Activated CD8-positive, alpha-beta memory T cell treated with anti-CD3 and anti-CD28 coated beads for 48 hours (primary cell): ENCODE data around the gene BRF1.

Source experiments
- DNase-seq, 3 experiments: peaks; one replicate each; pipeline ENCODE4 v3.0.0-alpha.2; 2020; ENCODE audit warnings: low read depth in 2 of 3, low spot score in 2 of 3

BRF1 gene

DNA sequence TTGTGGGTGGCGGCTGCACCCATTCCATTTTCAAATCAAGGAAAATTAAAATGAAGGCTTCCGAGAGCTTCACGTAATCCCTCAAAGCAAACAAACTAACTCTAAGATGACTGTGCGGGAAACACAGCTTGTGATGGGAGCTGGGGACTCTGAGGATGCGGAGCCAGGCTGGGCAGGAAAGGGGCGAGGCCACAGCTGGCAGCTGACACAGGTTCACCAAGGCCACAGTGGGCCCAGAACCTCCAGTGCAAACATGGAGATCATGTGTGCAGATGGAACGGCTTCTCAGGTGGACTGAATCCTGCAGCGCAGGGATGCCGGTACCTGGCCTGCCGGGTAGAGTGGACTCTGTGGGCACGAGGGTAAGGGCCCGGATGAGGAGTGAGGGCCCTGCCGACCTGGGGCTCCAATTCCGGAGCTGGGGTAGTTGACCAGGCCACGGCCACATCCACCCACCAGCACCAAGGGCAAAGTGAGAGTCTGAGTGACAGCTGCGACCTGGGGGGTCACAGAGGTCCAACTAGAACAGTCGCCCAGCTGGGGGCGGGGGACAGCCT is 71.6 kb downstream of the BRF1 start:
- no peak for DNase-seq

DNA sequence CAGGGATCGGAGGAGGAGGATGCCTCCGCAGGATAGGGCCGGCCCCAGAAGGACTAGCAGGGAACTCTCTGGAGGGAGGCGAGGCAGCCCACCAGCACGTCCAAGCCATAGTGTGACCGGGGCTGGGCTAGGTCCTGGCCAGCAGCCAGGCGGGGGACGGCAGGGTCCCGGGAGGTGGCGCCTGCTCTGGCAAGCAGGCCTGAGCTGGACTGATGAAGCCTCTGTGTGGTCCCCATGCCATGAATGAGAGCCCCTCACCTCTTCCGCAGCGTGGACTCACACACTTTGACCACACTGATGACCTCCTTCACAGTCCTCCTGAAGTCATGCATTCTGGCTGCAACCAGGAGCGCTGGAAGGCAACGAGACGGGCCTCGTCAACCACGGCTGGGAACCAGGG is 72.2 kb downstream of the BRF1 start:
- DNase-seq: no peak

DNA sequence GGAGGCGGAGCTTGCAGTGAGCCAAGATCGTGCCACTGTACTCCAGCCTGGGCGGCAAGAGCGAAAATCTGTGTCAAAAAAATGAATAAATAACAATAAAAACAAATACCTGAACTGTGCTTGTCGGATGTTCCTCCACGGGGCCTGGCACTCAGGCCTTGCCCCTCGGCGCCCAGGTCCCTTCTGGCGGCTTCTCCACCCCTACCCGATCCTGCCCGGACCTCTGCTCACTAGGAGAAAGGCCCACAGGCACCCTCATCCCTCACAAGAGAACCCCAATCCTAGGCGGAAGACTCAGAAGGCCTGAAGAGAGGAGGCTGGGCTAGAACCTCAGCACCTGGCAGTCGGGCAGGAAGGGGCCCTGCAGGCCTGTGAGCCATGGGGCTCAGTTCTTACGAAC is 73.5 kb downstream of the BRF1 start:
- no peak for DNase-seq

DNA sequence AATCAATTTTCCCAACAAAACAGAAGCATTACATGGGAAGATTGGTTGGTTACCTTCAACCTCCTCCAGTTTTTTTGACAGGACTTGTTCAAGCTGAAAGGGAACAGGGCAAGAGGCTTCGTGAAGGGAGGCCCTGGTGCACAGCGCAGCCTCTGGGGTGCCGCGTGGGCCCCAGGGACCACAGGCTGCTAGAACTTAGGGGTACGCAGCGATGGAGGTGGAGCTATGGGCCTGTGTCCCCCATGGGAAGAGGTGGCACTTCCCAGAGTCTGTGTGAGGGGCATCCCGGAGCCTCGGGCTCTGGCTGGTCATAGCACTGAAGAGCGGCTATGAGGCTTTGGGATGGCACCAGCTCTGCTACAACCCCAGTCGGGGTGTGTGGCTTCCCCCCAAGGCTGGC is 74.6 kb downstream of the BRF1 start:
- DNase-seq: no peak

DNA sequence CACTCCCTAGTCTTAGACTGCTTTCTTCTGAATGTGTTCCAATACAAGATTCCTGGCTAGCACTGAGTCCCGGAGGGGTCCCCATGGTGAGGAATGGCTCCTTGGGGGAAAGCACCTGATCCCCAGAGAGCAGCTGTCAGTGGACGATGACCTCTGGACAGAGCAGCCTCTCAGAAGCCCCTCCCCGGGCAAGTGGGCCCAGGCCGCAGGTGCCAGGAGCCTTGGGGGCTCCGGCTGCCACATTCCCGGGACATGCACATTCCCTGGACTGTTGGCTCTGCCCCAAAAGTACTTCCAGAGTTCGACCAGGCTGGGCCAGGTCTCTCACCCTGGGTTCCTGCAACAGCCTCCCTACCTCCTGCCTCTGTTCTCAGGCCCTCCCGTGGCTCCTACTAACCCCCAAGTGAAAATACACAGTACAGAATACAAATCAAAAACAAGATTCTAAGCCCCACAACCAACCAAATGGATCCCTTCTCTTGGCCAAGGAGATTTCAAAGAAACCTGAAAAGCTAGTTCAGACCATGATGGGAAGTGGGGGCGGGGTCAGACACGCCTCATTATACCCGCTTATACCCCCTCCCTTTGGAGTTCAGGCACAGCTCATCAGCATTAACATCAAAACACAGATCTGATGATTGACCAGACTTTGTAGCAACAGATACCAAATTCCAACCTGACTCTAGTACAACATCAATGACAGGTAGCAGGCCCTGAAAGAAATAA is 75.8 kb downstream of the BRF1 start:
- DNase-seq: no peak

DNA sequence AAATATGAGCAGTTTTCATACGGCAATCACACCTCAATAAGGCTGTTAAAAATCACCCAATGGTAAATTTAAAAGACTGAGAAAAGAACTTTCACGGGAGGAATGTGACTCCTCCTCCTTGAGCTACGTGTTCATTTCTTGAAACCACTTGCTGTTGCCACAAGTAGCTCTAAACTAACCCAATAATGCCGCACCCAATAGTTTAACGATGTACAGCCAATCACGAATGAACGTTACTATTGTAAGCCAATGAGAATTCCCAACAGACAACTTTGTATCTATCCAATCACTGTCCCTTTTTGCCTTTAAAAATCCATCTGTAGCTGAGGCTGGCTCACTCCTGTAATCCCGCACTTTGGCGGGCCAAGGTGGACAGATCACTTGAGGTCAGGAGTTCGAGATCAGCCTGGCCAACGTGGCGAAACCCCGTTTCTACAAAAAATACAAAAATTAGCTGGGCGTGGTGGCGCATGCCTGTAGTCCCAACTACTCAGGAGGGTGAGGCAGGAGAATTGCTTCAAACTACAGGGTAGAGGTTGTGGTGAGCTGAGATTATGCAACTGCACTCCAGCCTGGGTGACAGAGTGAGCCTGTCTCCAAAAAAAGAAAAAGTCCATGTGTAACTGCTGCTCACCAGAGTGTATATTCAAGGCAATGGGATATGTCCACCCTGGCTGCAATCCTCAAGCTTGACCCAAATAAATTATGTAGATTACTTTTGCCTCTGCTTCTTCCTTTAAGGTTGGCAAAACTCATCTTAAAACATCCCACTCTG is 76.8 kb downstream of the BRF1 start:
- no peak for DNase-seq

DNA sequence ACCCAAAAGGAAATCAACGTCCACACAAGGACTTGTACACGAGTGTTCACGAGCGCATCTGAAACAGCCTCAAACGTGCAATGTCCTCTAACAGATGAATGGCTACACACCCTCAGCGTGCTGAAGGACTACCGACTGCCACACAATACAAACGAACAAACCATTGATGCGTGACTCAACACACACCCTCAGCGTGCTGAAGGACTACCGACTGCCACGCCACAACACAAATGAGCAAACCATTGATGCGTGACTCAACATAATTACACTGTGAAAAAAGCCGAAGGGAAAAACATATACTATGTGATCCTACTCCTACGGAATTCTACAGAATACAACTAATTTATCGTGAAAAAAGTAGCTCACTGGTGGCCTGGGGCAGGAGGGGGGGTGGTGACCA is 77.5 kb downstream of the BRF1 start:
- DNase-seq: no peak

DNA sequence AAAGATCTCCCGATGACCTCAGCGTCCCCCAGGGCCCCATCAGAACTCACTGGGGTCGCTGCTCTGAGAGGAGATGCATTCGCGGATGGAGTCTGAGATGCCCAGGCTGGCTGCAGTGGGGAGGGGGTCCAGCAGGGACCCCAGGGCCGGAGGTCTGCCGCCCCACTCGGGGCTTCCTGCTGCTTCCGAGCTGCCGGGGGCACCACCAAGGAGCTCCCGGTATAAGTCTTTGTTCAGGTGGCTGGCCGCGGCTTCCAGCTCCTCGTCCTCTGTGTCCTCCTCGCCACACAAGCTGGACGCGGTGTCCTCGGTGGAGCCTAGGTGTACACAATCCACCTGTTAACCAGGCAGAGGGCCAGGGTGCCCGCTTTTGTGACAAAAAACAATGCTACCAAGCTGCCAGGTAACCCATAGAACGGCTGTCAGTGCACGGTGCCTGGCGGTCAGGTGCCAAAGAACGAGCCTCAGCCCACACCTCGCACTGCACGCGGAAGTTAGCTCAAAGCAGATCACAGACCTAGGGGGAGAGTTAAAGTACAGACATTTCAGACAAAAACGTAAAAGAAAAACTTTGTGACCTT is 79.1 kb downstream of the BRF1 start:
- no peak for DNase-seq

DNA sequence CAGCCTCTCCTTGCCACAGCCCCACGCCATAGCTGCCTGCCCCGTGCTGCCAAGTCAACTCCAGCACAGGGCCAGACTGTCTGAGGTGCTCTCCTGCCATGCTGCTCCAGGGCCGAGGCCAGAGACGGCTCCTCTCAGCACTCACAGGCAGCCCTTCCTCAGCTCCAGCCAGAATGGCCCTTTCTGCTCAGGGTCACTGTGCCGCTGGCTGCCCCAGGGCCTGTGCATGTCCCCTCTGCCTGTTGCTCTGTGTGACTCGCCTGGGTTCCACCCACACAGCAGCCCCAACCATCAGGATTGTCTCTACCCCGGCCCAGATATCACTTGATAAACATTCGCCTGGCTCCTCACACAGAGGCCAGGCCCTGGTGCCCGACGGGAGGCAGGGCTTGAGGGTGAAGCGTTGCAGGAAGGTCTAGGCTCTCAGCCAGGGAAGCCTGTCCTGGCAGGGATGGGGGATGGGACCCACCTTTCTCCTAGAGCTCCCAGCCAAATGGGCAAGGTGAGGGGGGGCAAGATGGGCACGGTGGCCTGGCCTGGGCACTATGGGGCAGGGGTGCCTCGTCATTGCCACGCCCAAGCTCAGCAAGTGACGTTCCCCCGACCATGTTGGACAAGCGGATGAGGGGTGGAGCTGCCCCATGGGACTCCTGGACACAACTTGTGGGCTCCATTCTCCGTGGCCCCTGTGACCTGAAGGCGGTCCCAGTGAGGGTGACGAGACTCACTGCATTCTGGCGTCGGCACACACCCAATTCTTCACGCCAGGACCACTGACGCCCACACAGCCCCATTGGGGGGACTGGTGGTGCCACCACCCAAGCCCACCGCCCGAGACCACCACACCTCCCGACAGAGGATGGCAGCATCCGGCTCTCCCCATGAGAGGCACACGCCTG is 79.9 kb downstream of the BRF1 start:
- no peak for DNase-seq

DNA sequence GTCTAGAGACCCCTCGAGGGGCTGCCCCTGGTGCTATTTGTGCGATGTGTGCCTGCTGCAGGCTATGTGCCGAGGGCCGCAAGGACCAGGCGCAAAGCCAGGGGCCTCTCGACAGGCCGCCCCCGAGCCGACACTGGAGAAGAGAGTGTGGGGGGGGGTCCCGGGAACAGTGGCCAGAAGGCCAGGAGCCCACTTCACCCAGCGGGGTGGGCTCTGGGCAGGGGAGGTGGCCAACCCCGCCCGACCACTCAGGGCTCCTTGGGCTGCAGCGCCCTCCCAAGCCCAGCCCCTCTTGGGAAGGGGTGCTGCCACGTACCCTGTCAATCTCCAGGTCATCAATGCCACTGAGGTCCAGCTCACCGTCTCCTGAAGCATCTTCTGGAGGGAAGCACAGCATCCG is 81.0 kb downstream of the BRF1 start:
- DNase-seq: no peak

DNA sequence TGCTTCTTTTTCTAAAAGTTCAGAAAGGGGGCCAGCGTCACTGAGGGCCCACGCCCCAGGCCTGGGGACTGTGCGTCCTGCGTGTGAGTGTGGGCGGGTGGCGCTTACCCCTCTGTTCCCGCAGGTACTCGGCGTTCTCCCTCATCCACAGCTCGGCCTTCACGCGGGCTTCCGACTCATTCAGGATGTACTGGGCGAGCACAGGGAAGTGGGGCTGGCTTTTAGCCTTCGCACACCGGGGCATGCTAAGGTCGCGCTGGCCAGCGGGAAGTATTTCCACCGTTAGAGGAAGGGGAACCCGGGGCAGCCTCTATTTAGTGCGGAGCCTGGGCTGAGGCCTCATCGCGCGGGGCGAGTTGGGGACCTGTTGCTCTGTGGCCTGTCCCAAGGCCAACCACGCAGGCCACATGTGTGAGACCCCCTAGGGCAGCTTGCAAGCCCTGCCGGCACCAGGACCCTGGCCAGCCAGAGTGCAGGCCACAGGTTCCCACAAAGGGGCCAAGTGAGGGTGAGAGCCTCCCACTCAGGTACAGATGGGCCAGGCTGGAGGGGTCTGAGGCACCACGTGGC is 81.7 kb downstream of the BRF1 start:
- DNase-seq: no peak

DNA sequence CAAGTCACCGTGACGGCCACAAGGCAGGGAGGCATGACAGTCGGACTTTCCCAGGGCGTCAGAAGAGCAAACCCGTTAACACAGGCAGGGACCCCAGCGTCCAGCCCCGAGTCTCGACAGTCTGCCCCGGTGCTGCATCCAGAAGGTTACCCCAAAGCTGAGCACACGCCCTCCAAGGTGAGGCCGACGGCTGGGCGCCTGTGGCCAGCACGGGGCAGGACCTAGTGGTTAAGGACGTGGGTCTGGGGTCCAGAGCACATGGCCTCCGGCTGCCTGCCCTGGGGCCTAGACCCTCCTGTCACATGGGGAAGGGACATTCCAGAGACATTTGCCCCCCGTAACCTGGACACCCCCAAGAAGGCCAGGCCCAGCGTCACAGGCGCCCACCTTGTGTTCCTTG is 82.2 kb downstream of the BRF1 start:
- no peak for DNase-seq

DNA sequence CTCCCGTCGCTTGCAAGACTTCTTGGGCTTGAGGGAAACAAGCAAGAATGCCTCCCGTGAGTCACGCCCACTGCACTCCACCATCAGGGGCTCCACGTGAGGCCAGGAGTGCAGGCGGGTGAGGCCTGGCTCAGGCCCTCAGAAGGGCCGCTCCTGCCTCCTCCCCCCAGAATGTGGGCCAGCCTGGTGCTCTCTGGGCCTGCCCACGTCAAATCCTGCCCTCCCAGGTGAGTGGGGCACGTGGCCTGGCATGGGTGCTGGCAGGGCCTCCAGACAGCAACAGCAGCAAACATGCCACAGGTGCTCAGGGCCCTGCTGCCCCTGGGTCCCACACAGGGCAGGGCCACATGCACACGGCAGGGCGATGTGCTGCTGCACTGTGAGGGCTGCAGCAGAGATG is 83.0 kb downstream of the BRF1 start:
- DNase-seq: no peak

DNA sequence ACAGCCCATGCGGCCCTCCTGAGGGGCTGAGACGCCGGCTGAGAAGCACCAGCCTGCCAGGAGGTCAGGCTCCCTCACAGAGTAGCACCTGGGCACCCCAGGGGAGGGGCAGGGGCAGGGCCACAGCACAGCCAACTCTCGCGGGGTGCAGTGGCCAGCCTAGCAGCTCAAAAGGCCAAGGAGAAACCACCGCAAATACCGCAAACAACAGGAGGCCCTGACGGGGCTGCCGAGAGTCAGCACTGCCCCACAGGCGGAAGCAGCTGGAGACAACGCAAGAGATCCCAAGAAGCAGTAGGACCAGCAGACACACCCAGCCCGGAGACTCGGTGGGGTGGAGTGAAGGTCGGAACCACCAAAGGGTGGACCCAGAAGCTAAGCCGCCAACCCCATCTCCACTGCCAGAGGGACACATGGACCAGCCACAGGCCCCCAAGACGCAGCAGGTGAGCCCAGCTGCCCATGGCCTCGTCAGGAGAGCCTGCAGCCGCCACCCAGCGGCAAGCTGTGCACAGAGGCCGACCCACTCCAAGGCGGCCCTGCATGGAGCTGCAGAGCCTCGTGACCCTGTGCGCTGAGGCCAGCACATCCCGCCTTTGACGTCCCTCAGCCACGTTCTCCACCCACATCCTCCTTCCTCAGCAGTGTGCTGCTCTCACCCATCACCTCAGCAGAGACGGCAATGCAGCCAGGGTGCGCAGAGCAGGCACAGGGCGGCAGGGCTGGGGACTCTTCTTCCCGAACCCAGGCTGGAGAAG is 84.1 kb downstream of the BRF1 start:
- no peak for DNase-seq

DNA sequence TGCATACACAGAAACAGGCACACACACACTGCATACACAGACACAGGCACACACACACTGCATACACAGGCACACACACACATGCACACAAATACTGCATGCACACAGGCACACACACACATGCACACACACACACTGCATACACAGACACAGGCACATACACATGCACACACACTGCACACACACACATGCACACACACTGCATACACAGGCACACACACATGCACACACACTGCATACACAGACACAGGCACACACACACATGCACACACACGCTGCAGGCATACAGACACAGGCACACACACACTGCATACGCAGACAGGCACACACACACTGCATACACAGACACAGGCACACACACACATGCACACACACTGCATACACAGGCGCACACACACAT is 85.2 kb downstream of the BRF1 start:
- no peak for DNase-seq

DNA sequence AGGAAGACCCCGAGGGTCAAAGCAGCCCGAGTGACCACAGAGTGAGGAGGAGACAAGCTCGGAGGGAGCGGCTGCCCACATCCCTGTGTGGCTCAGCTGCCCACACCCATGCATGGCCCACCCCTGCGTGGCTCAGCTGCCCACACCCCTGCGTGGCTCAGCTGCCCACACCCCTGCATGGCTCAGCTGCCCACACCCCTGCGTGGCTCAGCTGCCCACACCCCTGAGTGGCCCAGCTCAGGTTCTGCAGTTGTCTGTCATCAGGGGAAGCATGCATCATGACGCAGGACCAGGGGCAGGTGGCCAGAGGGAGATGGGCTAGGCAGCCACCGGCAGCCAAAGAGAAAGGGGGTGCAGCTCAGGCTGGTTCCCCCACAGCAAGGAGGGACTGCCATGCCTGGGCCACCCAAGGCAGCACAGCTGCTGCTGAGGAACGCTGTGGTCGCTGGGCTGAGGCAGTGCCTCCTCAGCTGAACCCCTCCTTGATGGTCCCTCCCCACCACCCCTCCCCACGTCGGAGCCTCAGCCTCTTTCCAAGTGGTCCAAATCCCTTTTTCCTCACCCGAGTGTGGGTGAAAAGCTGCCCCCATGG is 86.4 kb downstream of the BRF1 start:
- no peak for DNase-seq

DNA sequence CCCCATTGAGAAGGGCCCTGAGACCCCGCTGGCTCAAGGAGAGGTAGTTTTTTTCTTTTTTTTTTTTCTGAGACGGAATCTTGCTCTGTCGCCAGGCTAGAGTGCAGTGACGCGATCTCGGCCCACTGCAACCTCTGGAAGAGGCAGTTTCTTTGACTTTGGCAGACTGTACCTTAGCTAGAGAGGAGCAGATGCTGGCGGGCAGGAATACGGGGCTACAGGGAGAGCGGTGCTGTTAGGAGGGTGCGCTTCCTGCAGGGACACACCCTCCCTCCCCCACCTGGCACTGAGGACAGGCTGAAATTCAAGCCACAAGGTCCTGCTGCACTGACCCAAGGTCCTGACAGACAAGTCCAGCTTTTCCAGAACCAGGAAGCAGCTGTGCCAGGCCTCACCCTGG is 87.4 kb downstream of the BRF1 start:
- no peak for DNase-seq

DNA sequence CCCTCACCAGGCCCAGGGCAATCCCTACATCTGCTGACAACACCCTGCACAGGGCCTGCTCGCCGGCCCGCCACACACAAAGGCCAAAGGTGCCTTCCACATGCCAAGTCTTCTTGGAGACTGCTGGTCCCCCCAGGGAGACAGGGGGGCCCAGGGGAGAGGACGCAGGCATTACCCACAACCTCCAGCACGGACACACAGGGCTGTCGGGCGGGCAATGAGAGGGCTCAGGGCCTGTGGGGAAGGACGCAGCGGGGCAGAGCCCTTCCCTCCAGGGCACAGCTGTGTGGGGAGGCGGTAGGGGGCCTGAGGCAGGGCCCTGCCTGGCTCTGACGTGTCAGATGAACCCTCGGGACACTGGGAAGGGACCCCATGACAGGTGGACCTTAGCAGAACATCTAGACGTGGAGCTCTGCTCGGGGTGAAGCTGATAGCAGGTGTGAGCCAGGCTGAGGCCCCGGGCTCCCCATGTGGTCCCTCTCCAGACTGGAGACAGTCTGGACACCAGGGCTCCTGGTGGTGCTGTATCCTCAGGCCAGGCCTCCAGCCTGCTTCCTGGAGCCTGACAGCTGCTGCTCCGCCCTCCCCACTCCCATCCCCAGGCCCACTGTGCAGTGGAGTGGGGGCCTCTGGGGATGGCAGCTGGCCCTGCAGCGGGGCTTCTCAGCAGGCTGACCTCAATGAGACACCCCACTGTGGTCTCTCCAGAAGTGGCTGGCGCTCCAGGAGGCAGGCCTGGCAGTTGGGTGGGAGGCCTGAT is 88.1 kb downstream of the BRF1 start:
- DNase-seq: no peak

DNA sequence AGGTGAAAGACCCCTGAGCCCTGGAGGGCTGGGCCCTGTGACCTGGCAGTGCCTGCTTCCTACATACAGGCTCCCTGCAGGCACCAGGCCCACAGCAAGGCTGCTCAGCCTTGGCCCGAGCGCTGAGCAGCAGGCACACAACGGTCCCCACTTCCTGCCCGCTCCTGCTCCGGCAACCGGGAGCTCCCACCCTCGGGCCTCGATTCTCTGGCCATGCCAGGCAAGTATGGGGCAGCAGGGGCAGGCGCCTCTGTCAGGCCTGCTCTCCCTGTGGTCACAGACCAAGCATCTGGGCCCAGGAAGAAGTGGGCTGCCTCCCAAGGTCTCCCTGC is 89.1 kb downstream of the BRF1 start:
- DNase-seq: no peak
